Ovary (tissue), 9 donors: Measurements from ENCODE around the gene GALNT17. TPM values are rescaled to one million over a fixed set of nuclear protein-coding genes. Genes with fewer than 3 reads are reported as not detected.

ENCODE experiments used
- DNase-seq, 5 donors: peaks; one replicate each; pipeline ENCODE4 v3.0.0-alpha.2; 2019 to 2020
- H3K27ac ChIP-seq, 2 donors: fragments of 200-600 bp; one replicate each; pipeline versions ENCODE4 v1.5.1 to v1.8.0; 2019 to 2022
- H3K27me3 ChIP-seq: fragments of 200-600 bp; one replicate; pipeline ENCODE4 v1.8.0; 2022
- H3K36me3 ChIP-seq: fragments of 200-600 bp; sonication (generic); one replicate; pipeline ENCODE4 v1.5.1; 2019
- H3K4me1 ChIP-seq: one replicate; pipeline ENCODE4 v1.8.1; 2013; ENCODE audit warnings: mild to moderate bottlenecking, moderate library complexity; ENCODE audit not compliant: insufficient read depth
- H3K4me3 ChIP-seq: fragments of 200-600 bp; sonication (generic); one replicate; pipeline ENCODE4 v1.5.1; 2017
- H3K9me3 ChIP-seq, 2 donors: fragments of 200-600 bp in 1 of 2; sonication (generic) in 1 of 2; one replicate each; pipeline versions ENCODE4 v1.5.1 to v1.8.1; 2013 to 2019; ENCODE audit warnings: mild to moderate bottlenecking in 1 of 2, moderate library complexity in 1 of 2
- EP300 ChIP-seq: sonication (generic); formaldehyde crosslinking; IDR thresholded peaks from one replicate; pipeline ENCODE4 v1.6.1; 2017; ENCODE audit warnings: antibody characterized with exemption
- POLR2A ChIP-seq: fragments of 450-650 bp; IDR thresholded peaks from one replicate; pipeline ENCODE4 v1.6.1; 2017; ENCODE audit warnings: antibody characterized with exemption, mild to moderate bottlenecking, moderate library complexity
- WGBS, 3 donors: extraction: QIAGEN DNeasy Blood & Tissue Kit in 1 of 3; methylation state at CpG; one replicate each; pipeline versions ENCODE4 v1.1.5 to v1.1.7; 2013 to 2017; 5-methylcytosine and 5-hydroxymethylcytosine counted together
- intact Hi-C, 4 donors: fragments of 100-400 bp; cut with DNase I; formaldehyde crosslinking; loops; one replicate each; pipeline versions ENCODE4 v1.11.0 to v1.15.1; 2022 to 2023
- polyA plus RNA-seq, 2 donors: library from polyadenylated mRNA; stranded (reverse); fragments of 200-250 nt in 1 of 2; fragments of 350-450 nt in 1 of 2; fragmentation: Illumina TruSeq in 1 of 2; extraction: RNeasy Lipid Tissue Mini Kit (QIAGEN cat#74804) in 1 of 2; gene quantifications; one replicate each; pipeline ENCODE4 v1.2.3, GENCODE V29; 2013 to 2014
- total RNA-seq, 7 donors: library from RNA; depleted of rRNA in 2 of 7; stranded (reverse); fragments of >200 nt in 2 of 7; fragmentation: NEBNext Ultra II Directional in 3 of 7; extraction: Animal tissue kit (Norgen Biotek cat#: 25700) in 3 of 7; gene quantifications; one replicate each; pipeline versions ENCODE4 v1.1.0 to v1.2.4, GENCODE V29; 2016 to 2023
- TF ChIP-seq, protein P1 (sequence below), 3 donors: fragments of 450-650 bp in 2 of 3; fragments of 200-600 bp in 1 of 3; IDR thresholded peaks; one replicate each; pipeline versions ENCODE4 v1.5.1 to v1.8.0; 2016 to 2022; ENCODE audit warnings: antibody characterized with exemption in 3 of 3, mild to moderate bottlenecking in 1 of 3
- donor health status: DM: no; HTN: no; CAD: no; lungs with moderate emphysema.
- donor health status: DM: no; HTN: no; CAD: no.
- donor health status: Bipolar disorder and iron deficiency.
- donor health status: DM: yes; HTN: yes; CAD: no.
- donor health status: DM: no; HTN: no; CAD: no.
- donor health status: DM: yes; HTN: yes; CAD: no.

The GALNT17 gene
- total and polyA plus RNA-seq, 9 donors, result 13.4 to 90.1 (median 57.1) TPM

DNA sequence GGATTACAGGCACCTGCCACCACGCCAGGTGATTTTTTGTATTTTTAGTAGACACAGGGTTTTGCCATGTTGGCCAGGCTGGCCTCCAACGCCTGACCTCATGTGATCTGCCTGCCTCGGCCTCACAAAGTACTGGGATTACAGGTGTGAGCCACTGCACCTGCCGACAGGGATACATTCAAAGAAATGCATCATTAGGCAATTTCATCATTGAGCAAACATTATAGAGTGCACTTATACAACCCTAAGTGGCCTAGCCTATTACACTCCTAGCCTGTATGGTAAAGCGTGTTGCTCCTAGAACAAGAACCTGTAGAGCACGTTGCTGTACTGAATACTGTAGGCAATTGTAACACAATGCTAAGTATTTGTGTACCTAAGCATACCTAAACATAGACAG, 350.3 kb downstream of the GALNT17 start:
- intact Hi-C loops, result no loop called here
- no peaks in the 10 kb centered on the region for H3K4me1 ChIP-seq
- 93 to 96% (median 95%) methylated on average over 6 of the region's 6 CpGs for WGBS, 3 donors
- H3K27ac ChIP-seq, result no peak overlapping the region
- H3K27me3 ChIP-seq, result no peaks in the 10 kb centered on the region
- no peak for DNase-seq
- no peaks in the 10 kb centered on the region for H3K36me3 ChIP-seq
- H3K4me3 ChIP-seq, result no peak overlapping the region
- TF ChIP-seq EP300 (no peak), POLR2A (no peak)
- TF ChIP-seq, protein P1, sequence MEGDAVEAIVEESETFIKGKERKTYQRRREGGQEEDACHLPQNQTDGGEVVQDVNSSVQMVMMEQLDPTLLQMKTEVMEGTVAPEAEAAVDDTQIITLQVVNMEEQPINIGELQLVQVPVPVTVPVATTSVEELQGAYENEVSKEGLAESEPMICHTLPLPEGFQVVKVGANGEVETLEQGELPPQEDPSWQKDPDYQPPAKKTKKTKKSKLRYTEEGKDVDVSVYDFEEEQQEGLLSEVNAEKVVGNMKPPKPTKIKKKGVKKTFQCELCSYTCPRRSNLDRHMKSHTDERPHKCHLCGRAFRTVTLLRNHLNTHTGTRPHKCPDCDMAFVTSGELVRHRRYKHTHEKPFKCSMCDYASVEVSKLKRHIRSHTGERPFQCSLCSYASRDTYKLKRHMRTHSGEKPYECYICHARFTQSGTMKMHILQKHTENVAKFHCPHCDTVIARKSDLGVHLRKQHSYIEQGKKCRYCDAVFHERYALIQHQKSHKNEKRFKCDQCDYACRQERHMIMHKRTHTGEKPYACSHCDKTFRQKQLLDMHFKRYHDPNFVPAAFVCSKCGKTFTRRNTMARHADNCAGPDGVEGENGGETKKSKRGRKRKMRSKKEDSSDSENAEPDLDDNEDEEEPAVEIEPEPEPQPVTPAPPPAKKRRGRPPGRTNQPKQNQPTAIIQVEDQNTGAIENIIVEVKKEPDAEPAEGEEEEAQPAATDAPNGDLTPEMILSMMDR (IDR thresholded peaks at IDR 0.05), result no peak
- no peaks in the 10 kb centered on the region for H3K9me3 ChIP-seq

DNA sequence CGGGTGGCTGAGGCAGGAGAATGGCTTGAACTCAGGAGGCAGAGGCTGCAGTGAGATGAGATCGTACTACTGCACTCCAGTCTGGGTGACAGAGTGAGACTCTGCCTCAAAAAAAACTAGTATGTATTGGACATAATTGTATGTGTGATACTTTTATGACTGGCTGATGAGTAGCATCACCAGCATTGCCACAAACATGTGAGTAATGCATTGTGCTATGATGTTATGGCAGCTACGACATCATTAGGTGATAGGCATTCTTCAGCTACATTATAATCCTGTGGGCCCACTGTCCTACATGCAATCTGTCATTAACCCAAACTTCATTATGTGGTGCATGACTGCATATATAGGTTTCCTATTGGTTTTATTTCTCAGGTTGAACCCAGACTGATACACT, 352.4 kb downstream of the GALNT17 start:
- Histone ChIP-seq H3K27ac (no peak overlapping the region), H3K36me3 (no peaks in the 10 kb centered on the region), H3K4me3 (no peak overlapping the region), H3K27me3 (no peaks in the 10 kb centered on the region), H3K9me3 (no peaks in the 10 kb centered on the region), H3K4me1 (no peaks in the 10 kb centered on the region)
- no peak for DNase-seq
- intact Hi-C loops, result no loop called here
- TF ChIP-seq EP300 (no peak), POLR2A (no peak)
- TF ChIP-seq, protein P1 (IDR thresholded peaks at IDR 0.05), result no peak
- 93% methylated on average over 3 of the region's 3 CpGs for WGBS, 3 donors

DNA sequence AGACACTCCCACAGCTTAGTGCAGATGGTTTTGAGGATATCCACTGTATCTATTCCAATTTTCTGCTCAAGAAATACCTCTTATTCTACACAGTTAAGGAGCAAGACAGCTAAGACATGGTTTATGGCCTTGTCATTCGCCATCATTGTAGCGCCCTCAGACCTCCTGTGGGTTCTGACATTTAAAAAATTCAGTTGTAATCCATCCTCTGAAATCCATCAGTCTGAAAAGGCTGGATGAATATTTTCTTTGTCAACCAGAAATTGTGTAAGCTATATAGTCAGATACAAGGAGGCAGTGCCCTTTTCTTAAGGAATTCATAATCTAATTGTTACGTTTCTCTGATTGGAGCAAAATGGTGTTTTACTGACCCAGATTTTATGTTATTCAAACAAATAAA, 353.6 kb downstream of the GALNT17 start:
- TF ChIP-seq, protein P1 (IDR thresholded peaks at IDR 0.05), result no peak

DNA sequence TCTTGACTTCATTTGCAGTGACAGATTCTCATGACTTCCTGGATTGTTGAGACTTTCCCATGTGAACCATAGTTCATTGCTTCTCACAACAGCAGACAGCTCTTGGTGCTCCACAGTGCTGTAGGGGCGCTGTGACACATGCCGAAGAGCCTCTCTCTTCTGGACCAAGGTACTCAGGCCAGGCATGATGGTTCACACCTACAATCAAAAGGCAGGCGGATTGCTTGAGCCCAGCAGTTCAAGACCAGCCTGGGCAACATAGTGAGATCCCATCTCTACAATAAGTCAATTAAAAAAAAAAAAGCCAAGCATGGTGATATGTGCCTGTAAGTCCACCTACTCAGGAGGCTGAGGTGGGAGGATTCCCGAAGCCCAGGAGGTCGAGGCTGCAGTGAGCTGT, 354.5 kb downstream of the GALNT17 start:
- H3K4me3 ChIP-seq, result no peak overlapping the region
- H3K9me3 ChIP-seq, result no peaks in the 10 kb centered on the region
- no peaks in the 10 kb centered on the region for H3K27me3 ChIP-seq
- H3K27ac ChIP-seq, result no peak overlapping the region
- WGBS, 3 donors, result 95 to 97% (median 95%) methylated on average over 5 of the region's 5 CpGs
- TF ChIP-seq POLR2A (no peak), EP300 (no peak)
- TF ChIP-seq, protein P1 (IDR thresholded peaks at IDR 0.05), result no peak
- H3K36me3 ChIP-seq, result no peaks in the 10 kb centered on the region
- intact Hi-C loops, result no loop called here
- no peak for DNase-seq
- H3K4me1 ChIP-seq, result no peaks in the 10 kb centered on the region

More for the DNA sequence above, 353.6 kb downstream of the GALNT17 start:
- Histone ChIP-seq H3K27me3 (no peaks in the 10 kb centered on the region), H3K9me3 (no peaks in the 10 kb centered on the region), H3K36me3 (no peaks in the 10 kb centered on the region), H3K4me1 (no peaks in the 10 kb centered on the region), H3K27ac (no peak overlapping the region), H3K4me3 (no peak overlapping the region)
- DNase-seq, result no peak
- WGBS, 3 donors, result 88 to 89% (median 88%) methylated on average over 3 of the region's 3 CpGs
- intact Hi-C loops, result no loop called here
